Measurements from ENCODE around the gene PTPN18.

GRCh38 chr2:130335226-130335625 lies 20.6 kb upstream of the PTPN18 start:
- TF ChIP-seq CTCF (conservative IDR thresholded peaks at IDR 0.05 in 1 of 2, IDR thresholded peaks at IDR 0.05 in 1 of 2; ENCODE audit: extremely low read depth in 1 of 2, insufficient read depth in 1 of 2, low read depth in 1 of 2, low read length in 2 of 2), result no peak
- TF ChIP-seq EZH2 (IDR thresholded peaks at IDR 0.05; ENCODE audit: borderline replicate concordance, low read length), result no peak
